Measurements from ENCODE around the gene CCL4L2.
"Not testable (repeated sequence)": the region's sequence is repeated elsewhere in the genome, so short reads cannot be mapped to it uniquely, and the experiment has no call there.

Gene CCL4L2

GRCh38 chr17:36195434-36196130 lies 15.3 kb upstream of the CCL4L2 start:
- no peak for DNase-seq

GRCh38 chr17:36196131-36196486 lies 14.8 kb upstream of the CCL4L2 start:
- DNase-seq = no peak

GRCh38 chr17:36197387-36197703 lies 13.5 kb upstream of the CCL4L2 start:
- DNase-seq = no peak

- no peak for DNase-seq
Measured at GRCh38 chr17:36198831-36199465, 11.9 kb upstream of the CCL4L2 start.

GRCh38 chr17:36201102-36201501 lies 9.8 kb upstream of the CCL4L2 start:
- not testable (repeated sequence) for DNase-seq

GRCh38 chr17:36201506-36201905 lies 9.4 kb upstream of the CCL4L2 start:
- not testable (repeated sequence) for DNase-seq

GRCh38 chr17:36203335-36203734 lies 7.5 kb upstream of the CCL4L2 start:
- DNase-seq = no peak

- DNase-seq = no peak
Measured at GRCh38 chr17:36204724-36205500, 6.0 kb upstream of the CCL4L2 start.

- DNase-seq = no peak
Measured at GRCh38 chr17:36205637-36206485, 5.0 kb upstream of the CCL4L2 start.

- DNase-seq = not testable (repeated sequence)
Measured at GRCh38 chr17:36206486-36206821, 4.4 kb upstream of the CCL4L2 start.

GRCh38 chr17:36207383-36207782 lies 3.5 kb upstream of the CCL4L2 start:
- DNase-seq = not testable (repeated sequence)

- DNase-seq = no peak
Measured at GRCh38 chr17:36209575-36209974, 1.3 kb upstream of the CCL4L2 start.

GRCh38 chr17:36211484-36212271 lies 815 bp downstream of the CCL4L2 start:
- DNase-seq = not testable (repeated sequence)

- DNase-seq = no peak
Measured at GRCh38 chr17:36212272-36212605, 1.4 kb downstream of the CCL4L2 start.

- no peak for DNase-seq
Measured at GRCh38 chr17:36212966-36213365, 2.1 kb downstream of the CCL4L2 start.

- DNase-seq = no peak
Measured at GRCh38 chr17:36213695-36214094, 2.8 kb downstream of the CCL4L2 start.

- DNase-seq = no peak
Measured at GRCh38 chr17:36214918-36215317, 4.1 kb downstream of the CCL4L2 start.

GRCh38 chr17:36215406-36216308 lies 4.8 kb downstream of the CCL4L2 start:
- DNase-seq = not testable (repeated sequence)

GRCh38 chr17:36219556-36219955 lies 8.7 kb downstream of the CCL4L2 start:
- not testable (repeated sequence) for DNase-seq

- DNase-seq = not testable (repeated sequence)
Measured at GRCh38 chr17:36220737-36221580, 10.1 kb downstream of the CCL4L2 start.
